Activated CD4-positive, alpha-beta T cell treated with anti-CD3 and anti-CD28 coated beads, Interleukin-2, amount 50 U/mL, for 4 hours (primary cell): ENCODE results near the gene GAPDH.
"Not testable (repeated sequence)": the region's sequence is repeated elsewhere in the genome, so short reads cannot be mapped to it uniquely, and the experiment has no call there.

Source experiments
- DNase-seq, 2 experiments: peaks; one replicate each; pipeline ENCODE4 v3.0.0-alpha.2; 2020

GAPDH gene

GRCh38 chr12:6547987-6548386 lies 13.7 kb downstream of the GAPDH start:
- DNase-seq, result no peak

GRCh38 chr12:6548556-6548955 lies 14.2 kb downstream of the GAPDH start:
- no peak for DNase-seq

- no peak for DNase-seq
These were observed 14.8 kb downstream of the GAPDH start for GRCh38 chr12:6548966-6549683.

GRCh38 chr12:6549684-6550151 lies 15.4 kb downstream of the GAPDH start:
- no peak for DNase-seq

GRCh38 chr12:6550294-6551062 lies 16.2 kb downstream of the GAPDH start:
- DNase-seq, result no peak

- DNase-seq, result no peak
These were observed 16.7 kb downstream of the GAPDH start for GRCh38 chr12:6551063-6551461.

GRCh38 chr12:6551496-6552139 lies 17.3 kb downstream of the GAPDH start:
- no peak for DNase-seq

- DNase-seq, result no peak
These were observed 17.8 kb downstream of the GAPDH start for GRCh38 chr12:6552140-6552551.

GRCh38 chr12:6553051-6553868 lies 18.9 kb downstream of the GAPDH start:
- no peak for DNase-seq

- DNase-seq, result peak; percentile 63 to 65
These were observed 20.1 kb downstream of the GAPDH start for GRCh38 chr12:6554168-6555017.

GRCh38 chr12:6555018-6555691 lies 20.8 kb downstream of the GAPDH start:
- no peak for DNase-seq

GRCh38 chr12:6556496-6556817 lies 22.1 kb downstream of the GAPDH start:
- DNase-seq, result not testable (repeated sequence)

GRCh38 chr12:6556857-6557256 lies 22.5 kb downstream of the GAPDH start:
- no peak for DNase-seq

GRCh38 chr12:6558014-6558760 lies 23.9 kb downstream of the GAPDH start:
- DNase-seq, result not testable (repeated sequence)

- no peak for DNase-seq
These were observed 25.2 kb downstream of the GAPDH start for GRCh38 chr12:6559500-6559899.

GRCh38 chr12:6560501-6561205 lies 26.3 kb downstream of the GAPDH start:
- DNase-seq, result no peak

- DNase-seq, result no peak
These were observed 28.6 kb downstream of the GAPDH start for GRCh38 chr12:6562881-6563280.

GRCh38 chr12:6563448-6564050 lies 29.2 kb downstream of the GAPDH start:
- DNase-seq, result peak; percentile 64 to 65

GRCh38 chr12:6567112-6567670 lies 32.9 kb downstream of the GAPDH start:
- DNase-seq, result no peak
